Type B pancreatic cell (in vitro differentiated cells): ENCODE results near the gene KLHL36. TPM values are rescaled to one million over a fixed set of nuclear protein-coding genes. Genes with fewer than 3 reads are reported as not detected.
"Not testable (repeated sequence)": the region's sequence is repeated elsewhere in the genome, so short reads cannot be mapped to it uniquely, and the experiment has no call there.

ENCODE experiments used
- DNase-seq: peaks from one replicate; pipeline ENCODE4 v3.0.0; 2021; ENCODE audit warnings: mixed read lengths; ENCODE audit not compliant: unreplicated experiment; ENCODE audit errors: extremely low spot score
- H3K27ac Mint-ChIP-seq: 2 replicates; pipeline ENCODE4 v1.8.0; 2021; ENCODE audit warnings: mild to moderate bottlenecking, mixed read lengths
- H3K27me3 Mint-ChIP-seq: 2 replicates; pipeline ENCODE4 v1.8.0; 2021; ENCODE audit warnings: mixed read lengths
- H3K36me3 Mint-ChIP-seq: 2 replicates; pipeline ENCODE4 v1.8.0; 2021; ENCODE audit warnings: mixed read lengths
- H3K4me1 Mint-ChIP-seq: one replicate; pipeline ENCODE4 v1.8.0; 2021; ENCODE audit warnings: mixed read lengths; ENCODE audit not compliant: unreplicated experiment
- H3K4me3 Mint-ChIP-seq: 2 replicates; pipeline ENCODE4 v1.8.0; 2021; ENCODE audit warnings: mild to moderate bottlenecking, mixed read lengths
- H3K9me3 Mint-ChIP-seq: 2 replicates; pipeline ENCODE4 v1.8.0; 2021; ENCODE audit warnings: mixed read lengths
- total RNA-seq: library from RNA; stranded (reverse); gene quantifications from 2 replicates; pipeline ENCODE4 v1.2.1, GENCODE V29; 2021; ENCODE audit warnings: low replicate concordance
- TF ChIP-seq, protein P1 (sequence below): fragments of 200-600 bp; sonication (generic); conservative IDR thresholded peaks from 2 replicates; pipeline ENCODE4 v1.5.0; 2021; ENCODE audit warnings: antibody characterized with exemption, mild to moderate bottlenecking

The KLHL36 gene
- total RNA-seq, 1 donor from 2014 or later: 40.3 TPM

DNA sequence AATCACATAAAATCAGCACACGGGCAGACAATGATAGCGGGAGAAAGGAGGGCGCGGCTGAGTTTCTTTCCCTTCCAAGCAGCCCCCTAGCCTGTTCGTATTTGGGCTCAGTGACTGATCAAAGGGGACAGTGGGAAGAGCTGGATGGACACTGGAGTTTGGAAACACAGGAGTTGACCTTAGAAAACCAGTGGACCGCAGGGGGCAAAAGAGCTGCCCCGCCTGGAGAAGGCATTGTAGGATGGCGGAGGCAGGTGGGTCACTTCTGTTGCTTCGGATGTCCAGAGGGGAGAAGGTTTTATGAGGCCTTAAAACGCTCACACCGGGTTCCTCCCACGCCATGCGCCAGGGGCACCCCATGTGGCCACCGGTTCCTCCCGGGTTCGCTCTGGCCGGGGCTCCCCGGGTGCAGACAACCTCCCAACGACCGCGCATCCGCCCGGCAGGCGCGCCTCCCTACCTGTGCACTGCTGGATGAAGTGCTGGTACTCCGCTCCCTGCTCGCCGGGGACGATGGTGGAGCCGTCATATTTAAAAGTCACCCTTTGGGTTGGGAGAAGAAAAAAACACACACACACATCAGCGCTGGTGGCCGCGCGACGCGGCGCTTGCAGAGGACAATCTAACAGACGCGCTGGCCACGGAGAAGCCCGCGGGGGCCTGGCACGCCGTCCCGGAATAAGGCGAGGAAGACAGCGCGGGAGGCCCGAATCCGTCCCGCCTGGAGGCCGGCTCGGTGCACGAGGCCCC is 31.1 kb upstream of the KLHL36 start:
- peak overlapping the region; percentile 56 for H3K27ac Mint-ChIP-seq
- peaks cover 8% of the 10 kb centered on the region for H3K36me3 Mint-ChIP-seq
- DNase-seq: peak; percentile 77
- H3K9me3 Mint-ChIP-seq: no peaks in the 10 kb centered on the region
- peaks cover 42% of the 10 kb centered on the region for H3K4me1 Mint-ChIP-seq
- H3K4me3 Mint-ChIP-seq: peak overlapping the region; percentile 97
- TF ChIP-seq, protein P1, sequence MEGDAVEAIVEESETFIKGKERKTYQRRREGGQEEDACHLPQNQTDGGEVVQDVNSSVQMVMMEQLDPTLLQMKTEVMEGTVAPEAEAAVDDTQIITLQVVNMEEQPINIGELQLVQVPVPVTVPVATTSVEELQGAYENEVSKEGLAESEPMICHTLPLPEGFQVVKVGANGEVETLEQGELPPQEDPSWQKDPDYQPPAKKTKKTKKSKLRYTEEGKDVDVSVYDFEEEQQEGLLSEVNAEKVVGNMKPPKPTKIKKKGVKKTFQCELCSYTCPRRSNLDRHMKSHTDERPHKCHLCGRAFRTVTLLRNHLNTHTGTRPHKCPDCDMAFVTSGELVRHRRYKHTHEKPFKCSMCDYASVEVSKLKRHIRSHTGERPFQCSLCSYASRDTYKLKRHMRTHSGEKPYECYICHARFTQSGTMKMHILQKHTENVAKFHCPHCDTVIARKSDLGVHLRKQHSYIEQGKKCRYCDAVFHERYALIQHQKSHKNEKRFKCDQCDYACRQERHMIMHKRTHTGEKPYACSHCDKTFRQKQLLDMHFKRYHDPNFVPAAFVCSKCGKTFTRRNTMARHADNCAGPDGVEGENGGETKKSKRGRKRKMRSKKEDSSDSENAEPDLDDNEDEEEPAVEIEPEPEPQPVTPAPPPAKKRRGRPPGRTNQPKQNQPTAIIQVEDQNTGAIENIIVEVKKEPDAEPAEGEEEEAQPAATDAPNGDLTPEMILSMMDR: no peak
- peaks cover 6% of the 10 kb centered on the region for H3K27me3 Mint-ChIP-seq

DNA sequence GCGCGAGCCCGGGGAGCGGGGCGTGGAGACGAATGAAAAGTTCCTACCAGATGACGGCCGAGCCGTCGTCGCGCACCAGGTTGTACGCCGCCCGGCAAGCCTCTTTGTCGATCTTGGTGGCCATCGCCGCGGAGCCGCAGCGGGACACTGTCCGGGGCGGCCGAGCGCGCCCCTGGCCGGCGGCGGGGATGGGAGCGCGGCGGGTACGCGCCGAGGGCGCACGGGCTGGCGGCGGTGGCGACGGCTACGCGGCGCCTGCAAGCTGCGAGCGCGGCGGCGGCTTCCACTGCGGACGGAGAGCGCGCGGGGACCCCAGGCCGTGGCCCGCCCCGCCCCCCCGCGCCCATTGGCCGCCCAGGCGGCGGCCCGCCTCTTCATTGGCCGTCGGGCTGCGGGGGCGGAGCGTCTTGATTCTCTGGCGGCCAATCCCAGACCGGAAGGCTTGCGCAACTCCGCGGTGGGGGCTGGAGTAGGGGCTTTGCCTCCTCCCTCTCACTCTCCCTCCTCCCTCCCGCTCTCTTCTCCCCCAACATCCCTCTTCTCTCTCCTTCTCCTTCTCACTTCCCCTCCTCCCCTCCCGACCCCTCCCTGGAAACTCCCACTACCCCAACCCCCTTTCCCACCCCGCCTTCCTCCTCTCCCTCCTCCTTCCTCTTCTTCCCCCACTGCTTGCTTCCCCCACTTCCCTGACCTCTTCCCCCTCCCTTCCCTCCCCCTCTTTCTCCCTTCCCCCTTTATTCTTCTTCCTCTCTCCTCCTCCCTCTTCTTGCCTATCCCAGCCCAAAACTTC is 30.3 kb upstream of the KLHL36 start, which contains the start of gene COTL1:
Gene COTL1 (minus strand): TSS at position 288 of the 790 bp plus-strand sequence. CDS start 164 bp downstream, at position 124.
- peaks cover 44% of the 10 kb centered on the region for H3K4me1 Mint-ChIP-seq
- H3K4me3 Mint-ChIP-seq: peak within 1 kb of the TSS; percentile 97
- TF ChIP-seq, protein P1: no peak
- H3K36me3 Mint-ChIP-seq: peaks cover 8% of the 10 kb centered on the region
- no peaks in the 10 kb centered on the region for H3K9me3 Mint-ChIP-seq
- peaks cover 6% of the 10 kb centered on the region for H3K27me3 Mint-ChIP-seq
- peak; percentile 93 for DNase-seq
- peak within 1 kb of the TSS; percentile 88 for H3K27ac Mint-ChIP-seq

DNA sequence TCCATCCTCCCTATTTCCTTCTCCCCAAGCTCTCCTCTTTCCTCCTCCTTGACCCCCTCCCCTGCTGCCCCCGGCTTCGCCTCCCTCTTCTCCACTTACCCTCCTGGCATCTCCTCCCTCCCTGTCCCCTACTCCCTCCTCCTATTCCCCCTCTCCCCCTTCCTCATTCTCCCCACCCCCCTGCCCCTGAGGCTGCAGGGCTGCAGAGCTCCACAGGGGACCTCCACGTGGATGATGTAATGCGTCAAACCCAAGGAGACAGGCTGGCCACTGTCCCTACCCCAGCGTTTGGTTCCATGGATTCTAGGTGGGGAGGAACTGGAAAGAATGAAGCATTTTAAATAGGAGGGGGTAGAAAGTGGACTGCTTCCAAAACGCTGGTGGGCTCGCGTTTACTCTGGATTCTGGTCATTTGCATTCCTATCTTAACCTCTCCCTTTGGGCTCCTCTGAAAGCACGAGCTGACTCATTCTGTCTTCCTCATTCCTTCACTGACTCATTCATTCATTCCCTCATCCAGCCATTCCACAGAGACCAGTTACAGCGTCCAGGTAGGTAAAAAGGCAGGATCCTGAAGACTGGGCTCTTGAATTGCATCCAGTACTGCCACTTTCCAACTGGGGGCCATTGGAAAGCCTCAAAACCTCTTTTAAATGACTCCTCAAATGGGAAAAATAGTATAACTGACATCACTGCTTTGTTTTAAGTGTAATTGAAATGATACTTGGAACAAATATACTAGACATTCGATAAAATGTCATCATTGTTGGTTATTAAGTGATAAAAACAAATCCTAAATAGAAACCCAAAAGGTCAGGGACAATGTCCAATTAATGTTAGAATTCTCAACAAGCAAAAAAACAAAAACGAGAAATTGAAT is 29.5 kb upstream of the KLHL36 start:
- Mint-ChIP-seq H3K9me3 (no peaks in the 10 kb centered on the region), H3K27me3 (peaks cover 6% of the 10 kb centered on the region), H3K36me3 (peaks cover 8% of the 10 kb centered on the region), H3K27ac (peak overlapping the region; percentile 88), H3K4me1 (peaks cover 37% of the 10 kb centered on the region), H3K4me3 (peak overlapping the region; percentile 81)
- TF ChIP-seq, protein P1: peak; percentile 16
- DNase-seq: no peak

DNA sequence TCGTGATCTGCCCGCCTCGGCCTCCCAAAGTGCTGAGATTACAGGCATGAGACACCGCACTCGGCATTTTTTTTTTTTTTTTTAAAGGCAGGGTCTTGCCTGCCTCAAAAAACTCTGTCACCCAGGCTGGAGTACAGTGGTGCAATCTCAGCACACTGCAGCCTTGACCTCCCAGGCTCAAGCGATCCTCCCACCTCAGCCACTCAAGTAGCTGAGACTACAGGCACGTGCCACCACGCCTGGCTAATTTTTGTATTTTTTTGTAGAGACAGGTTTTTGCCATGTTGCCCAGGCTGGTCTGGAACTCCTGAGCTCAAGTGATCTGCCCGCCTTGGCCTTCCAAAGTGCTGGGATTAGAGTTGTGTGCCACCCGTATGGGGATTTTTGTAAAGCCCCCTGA is 27.4 kb upstream of the KLHL36 start:
- H3K4me3 Mint-ChIP-seq, DNase-seq, H3K36me3 Mint-ChIP-seq, H3K9me3 Mint-ChIP-seq, H3K27me3 Mint-ChIP-seq: not testable (repeated sequence)
- peaks cover 28% of the 10 kb centered on the region for H3K4me1 Mint-ChIP-seq
- peak overlapping the region; percentile 18 for H3K27ac Mint-ChIP-seq

DNA sequence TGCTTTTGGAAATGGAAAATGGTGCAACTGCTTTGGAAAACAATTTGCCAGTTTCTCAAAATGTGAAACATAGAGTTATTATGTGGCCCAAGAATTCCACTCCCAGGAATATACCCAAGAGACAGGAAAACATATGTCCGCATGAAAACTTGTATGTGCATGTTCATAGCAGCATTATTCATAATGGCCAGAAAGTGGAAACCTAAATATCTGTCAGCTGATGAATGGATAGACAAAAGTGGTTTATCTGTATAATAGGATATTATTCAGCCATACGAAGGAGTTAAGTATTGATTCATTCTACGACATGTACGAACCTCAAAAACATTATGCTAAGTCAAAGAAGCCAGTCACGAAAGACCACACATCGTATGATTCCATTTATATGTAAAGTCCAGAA is 22.8 kb upstream of the KLHL36 start:
- H3K9me3 Mint-ChIP-seq: no peaks in the 10 kb centered on the region
- peaks cover 13% of the 10 kb centered on the region for H3K4me1 Mint-ChIP-seq

More for the DNA sequence above, 22.8 kb upstream of the KLHL36 start:
- H3K27me3 Mint-ChIP-seq: no peaks in the 10 kb centered on the region
- no peak overlapping the region for H3K27ac Mint-ChIP-seq
- DNase-seq: no peak
- TF ChIP-seq, protein P1: no peak
- no peaks in the 10 kb centered on the region for H3K36me3 Mint-ChIP-seq
- H3K4me3 Mint-ChIP-seq: no peak overlapping the region
